SK-N-SH (cell line): Measurements from ENCODE around the gene PTPRS.

Experiments
- ELF1 ChIP-seq: IDR thresholded peaks from 2 replicates; pipeline ENCODE4 v1.4.0; 2012
- EZH2phosphoT487 ChIP-seq: fragments of 200-600 bp; sonication (generic); IDR thresholded peaks from 2 replicates; pipeline ENCODE4 v1.6.1; 2017; ENCODE audit warnings: low read depth, mixed run types, mild to moderate bottlenecking, antibody characterized with exemption, moderate library complexity, borderline replicate concordance
- FOXJ3 ChIP-seq: sonication (generic); formaldehyde crosslinking; IDR thresholded peaks from 2 replicates; pipeline ENCODE4 v1.5.1; 2020; ENCODE audit warnings: mild to moderate bottlenecking, missing genetic modification reagents
- JUND ChIP-seq: IDR thresholded peaks from 2 replicates; pipeline ENCODE4 v1.4.0; 2012
- RAD21 ChIP-seq: IDR thresholded peaks from 2 replicates; pipeline ENCODE4 v1.6.1; 2012; ENCODE audit warnings: mild to moderate bottlenecking, low read length
- RFX5 ChIP-seq: IDR thresholded peaks from 2 replicates; pipeline ENCODE4 v1.6.1; 2012; ENCODE audit warnings: mild to moderate bottlenecking, improper control_type of control experiment, low read length
- TCF12 ChIP-seq: IDR thresholded peaks from 2 replicates; pipeline ENCODE4 v1.4.0; 2012
- TF ChIP-seq, protein P1 (sequence below): fragments of 200-600 bp; sonication (generic); IDR thresholded peaks from 2 replicates; pipeline ENCODE4 v1.6.1; 2017; ENCODE audit warnings: antibody characterized with exemption, mild to moderate bottlenecking, moderate library complexity

DNA sequence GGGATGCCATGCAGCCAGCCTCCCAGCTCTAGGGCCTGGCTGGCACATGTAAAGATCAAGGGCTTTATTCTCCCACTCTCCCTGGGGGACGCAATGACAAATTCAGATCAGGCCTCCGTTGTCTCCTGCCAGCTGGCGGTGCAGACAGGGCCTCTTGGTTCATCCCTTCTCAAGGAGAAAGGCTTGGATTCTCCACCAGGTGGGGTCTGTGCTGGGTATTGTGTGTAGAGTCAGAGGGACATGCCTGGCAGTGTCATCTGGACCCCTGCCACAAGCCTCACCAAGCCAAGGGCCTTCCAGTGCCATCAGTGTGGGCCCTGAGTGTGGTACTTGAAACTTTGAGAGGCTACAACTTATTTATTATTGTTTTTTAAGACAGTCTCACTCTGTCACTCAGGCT, 8.4 kb upstream of the PTPRS start:
- peak; percentile 36; the same call in 1 of the 2 replicates for TF ChIP-seq RAD21
- TF ChIP-seq, protein P1, sequence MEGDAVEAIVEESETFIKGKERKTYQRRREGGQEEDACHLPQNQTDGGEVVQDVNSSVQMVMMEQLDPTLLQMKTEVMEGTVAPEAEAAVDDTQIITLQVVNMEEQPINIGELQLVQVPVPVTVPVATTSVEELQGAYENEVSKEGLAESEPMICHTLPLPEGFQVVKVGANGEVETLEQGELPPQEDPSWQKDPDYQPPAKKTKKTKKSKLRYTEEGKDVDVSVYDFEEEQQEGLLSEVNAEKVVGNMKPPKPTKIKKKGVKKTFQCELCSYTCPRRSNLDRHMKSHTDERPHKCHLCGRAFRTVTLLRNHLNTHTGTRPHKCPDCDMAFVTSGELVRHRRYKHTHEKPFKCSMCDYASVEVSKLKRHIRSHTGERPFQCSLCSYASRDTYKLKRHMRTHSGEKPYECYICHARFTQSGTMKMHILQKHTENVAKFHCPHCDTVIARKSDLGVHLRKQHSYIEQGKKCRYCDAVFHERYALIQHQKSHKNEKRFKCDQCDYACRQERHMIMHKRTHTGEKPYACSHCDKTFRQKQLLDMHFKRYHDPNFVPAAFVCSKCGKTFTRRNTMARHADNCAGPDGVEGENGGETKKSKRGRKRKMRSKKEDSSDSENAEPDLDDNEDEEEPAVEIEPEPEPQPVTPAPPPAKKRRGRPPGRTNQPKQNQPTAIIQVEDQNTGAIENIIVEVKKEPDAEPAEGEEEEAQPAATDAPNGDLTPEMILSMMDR = no peak
- TF ChIP-seq EZH2phosphoT487 = no peak
- TF ChIP-seq JUND = no peak
- TF ChIP-seq RFX5 = no peak
- TF ChIP-seq FOXJ3 (CRISPR knock-in tag) = no peak
- no peak for TF ChIP-seq ELF1
- no peak for TF ChIP-seq TCF12
